ENCODE measurements around the gene RHOBTB1.
"Not testable (repeated sequence)": the region's sequence is repeated elsewhere in the genome, so short reads cannot be mapped to it uniquely, and the experiment has no call there.

Gene RHOBTB1

DNA sequence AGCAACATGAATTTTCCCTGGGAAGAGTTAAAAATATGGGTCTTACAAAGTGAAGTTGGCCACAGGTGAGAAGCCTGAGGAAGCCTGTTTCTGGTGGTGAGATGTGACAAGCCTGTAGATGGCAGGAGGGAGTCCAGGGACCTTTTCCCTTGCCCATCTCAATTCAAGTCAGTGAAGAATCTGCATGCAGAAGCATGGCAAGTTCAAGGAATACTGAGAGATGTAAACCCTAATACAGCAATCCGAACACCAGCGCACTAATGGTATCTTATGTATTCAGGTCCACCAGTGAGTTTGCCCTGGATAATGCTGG, 73.6 kb downstream of the RHOBTB1 start:
- H3K4me3 ChIP-seq (ENCODE audit: low read depth, low read length): no peak overlapping the region

GRCh38 chr10:60869652-60870415, 74.2 kb downstream of the RHOBTB1 start:
- H3K4me3 ChIP-seq (ENCODE audit: low read depth, low read length): no peak overlapping the region

DNA sequence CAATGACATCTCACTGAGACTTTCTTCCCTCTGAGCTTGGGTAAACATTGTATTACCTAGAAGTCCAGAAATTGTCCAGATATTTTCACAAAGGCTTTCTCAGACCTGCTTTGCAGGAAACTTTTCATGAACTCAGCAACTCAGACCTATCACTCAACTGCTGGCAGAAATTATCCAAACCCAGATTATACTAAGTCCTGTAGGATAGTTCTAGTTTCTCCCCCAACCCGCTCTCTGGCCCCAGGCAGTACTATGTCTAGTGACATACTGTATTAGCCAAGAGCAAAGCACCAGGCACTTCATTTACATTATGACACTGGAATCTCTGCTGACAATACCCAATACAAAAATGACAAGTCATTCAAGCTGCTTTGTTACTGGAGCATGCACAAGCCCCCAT, 75.0 kb downstream of the RHOBTB1 start:
- H3K4me3 ChIP-seq (ENCODE audit: low read depth, low read length): no peak overlapping the region

- H3K4me3 ChIP-seq (ENCODE audit: low read depth, low read length): no peak overlapping the region
Measured at GRCh38 chr10:60865198-60865783, 78.7 kb downstream of the RHOBTB1 start.

- no peak overlapping the region for H3K4me3 ChIP-seq (ENCODE audit: low read depth, low read length)
Measured at GRCh38 chr10:60863796-60864195, 80.2 kb downstream of the RHOBTB1 start.

DNA sequence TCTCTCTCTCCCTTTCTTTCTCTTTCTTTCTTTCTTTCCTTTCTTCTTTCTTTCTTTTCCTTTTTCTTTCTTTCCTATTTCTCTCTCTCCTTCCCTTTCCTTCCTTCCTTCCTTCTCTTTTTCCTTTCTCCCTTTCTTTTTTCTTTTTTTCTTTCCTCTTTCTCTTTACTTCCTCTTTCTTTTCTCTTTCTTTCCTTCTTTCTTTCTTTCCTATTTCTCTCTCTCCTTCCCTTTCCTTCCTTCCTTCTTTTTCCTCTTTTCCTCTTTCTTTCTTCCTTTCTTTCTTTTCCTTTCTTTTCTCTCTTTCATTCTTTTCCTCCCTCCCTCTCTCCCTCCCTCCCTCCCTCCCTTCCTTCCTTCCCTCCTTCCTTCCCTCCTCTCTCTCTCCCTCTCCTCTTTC, 81.5 kb downstream of the RHOBTB1 start:
- no peak overlapping the region for H3K4me3 ChIP-seq (ENCODE audit: low read depth, low read length)

GRCh38 chr10:60856405-60856804, 87.6 kb downstream of the RHOBTB1 start:
- no peak overlapping the region for H3K4me3 ChIP-seq (ENCODE audit: low read depth, low read length)

DNA sequence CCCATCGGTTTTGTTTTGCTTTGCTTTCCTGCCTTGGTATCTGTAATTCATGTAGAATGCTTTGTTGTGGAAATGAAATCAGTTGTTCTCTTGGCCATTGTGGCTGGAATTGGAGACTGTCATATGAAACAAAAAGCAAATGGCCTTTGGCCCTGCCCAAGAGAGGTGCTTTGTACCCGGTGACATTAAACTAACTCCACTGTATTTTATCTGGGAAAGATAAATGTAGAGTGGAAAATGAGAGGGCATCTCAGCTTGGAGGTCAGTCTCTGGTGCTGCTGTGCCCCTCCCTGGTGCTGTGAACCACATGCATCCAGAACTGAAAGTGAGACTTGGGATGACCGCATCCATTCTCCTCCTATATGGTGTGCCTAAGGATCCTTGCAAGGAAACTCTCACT, 90.3 kb downstream of the RHOBTB1 start:
- no peak overlapping the region for H3K4me3 ChIP-seq (ENCODE audit: low read depth, low read length)

DNA sequence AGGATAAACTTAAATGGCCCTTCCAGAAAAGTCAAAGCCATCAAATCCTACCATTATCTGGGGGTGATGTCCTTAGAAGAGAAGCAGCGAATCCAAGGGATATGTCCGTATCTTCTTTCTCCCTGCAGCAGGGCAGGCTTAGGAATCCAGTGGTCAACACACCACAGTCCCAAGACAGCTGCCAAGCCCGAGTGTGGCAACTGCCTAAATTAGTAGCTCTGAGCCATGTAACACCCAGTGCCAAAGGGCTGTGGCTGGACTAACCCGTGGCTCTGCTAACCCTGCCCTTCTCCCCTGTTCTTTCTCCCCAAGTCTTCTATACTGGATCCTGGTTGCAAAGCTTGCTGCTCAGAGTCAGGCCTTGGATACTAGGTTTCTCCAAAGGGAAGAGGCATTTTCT, 90.9 kb downstream of the RHOBTB1 start:
- H3K4me3 ChIP-seq (ENCODE audit: low read depth, low read length): no peak overlapping the region

- no peak overlapping the region for H3K4me3 ChIP-seq (ENCODE audit: low read depth, low read length)
Measured at GRCh38 chr10:60849740-60850139, 94.2 kb downstream of the RHOBTB1 start.

DNA sequence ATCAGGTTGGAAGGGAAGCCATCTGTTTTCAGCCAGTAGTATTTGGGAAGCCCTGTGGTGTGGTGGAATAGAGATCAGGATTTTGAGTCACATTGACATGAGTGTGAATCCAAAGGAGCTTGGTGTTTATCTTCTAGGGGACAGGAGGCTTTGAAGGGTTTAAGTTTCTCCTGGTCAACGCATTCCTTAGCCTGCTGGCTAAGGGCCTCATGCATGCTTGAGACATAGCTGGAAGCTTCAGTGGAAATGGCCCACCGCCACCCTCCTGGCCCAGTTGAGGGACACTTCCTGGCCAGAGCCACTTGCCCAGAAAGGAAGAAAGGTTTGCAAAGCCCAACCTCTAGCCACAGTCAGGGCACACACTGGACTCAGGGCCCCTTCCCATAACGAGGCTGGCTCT, 94.8 kb downstream of the RHOBTB1 start:
- no peak overlapping the region for H3K4me3 ChIP-seq (ENCODE audit: low read depth, low read length)

- no peak overlapping the region for H3K4me3 ChIP-seq (ENCODE audit: low read depth, low read length)
Measured at GRCh38 chr10:60848680-60849079, 95.3 kb downstream of the RHOBTB1 start.

DNA sequence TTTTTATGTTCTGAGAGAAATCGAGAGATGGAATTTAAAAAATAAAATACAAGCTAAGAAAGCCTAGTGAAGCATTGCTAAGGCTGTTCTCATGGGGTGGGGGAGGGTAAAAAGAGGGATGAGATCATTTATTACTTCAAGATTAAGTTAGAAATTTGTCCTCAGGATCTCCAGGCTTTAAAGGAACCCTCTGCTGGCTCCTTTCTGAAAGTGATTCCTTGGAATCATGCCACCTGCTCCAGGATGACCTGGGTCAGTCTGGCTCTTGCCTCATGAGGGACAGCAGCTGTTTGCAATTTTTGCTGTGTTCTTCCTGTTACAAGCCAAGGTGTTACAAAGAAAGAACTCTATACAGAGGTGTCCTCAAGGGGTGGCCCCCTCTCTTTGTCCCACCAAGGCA, 95.9 kb downstream of the RHOBTB1 start:
- H3K4me3 ChIP-seq (ENCODE audit: low read depth, low read length): no peak overlapping the region

GRCh38 chr10:60846173-60846572, 97.8 kb downstream of the RHOBTB1 start:
- no peak overlapping the region for H3K4me3 ChIP-seq (ENCODE audit: low read depth, low read length)

GRCh38 chr10:60845038-60845437, 98.9 kb downstream of the RHOBTB1 start:
- H3K4me3 ChIP-seq (ENCODE audit: low read depth, low read length): no peak overlapping the region

GRCh38 chr10:60842694-60843093, 101.3 kb downstream of the RHOBTB1 start:
- no peak overlapping the region for H3K4me3 ChIP-seq (ENCODE audit: low read depth, low read length)

DNA sequence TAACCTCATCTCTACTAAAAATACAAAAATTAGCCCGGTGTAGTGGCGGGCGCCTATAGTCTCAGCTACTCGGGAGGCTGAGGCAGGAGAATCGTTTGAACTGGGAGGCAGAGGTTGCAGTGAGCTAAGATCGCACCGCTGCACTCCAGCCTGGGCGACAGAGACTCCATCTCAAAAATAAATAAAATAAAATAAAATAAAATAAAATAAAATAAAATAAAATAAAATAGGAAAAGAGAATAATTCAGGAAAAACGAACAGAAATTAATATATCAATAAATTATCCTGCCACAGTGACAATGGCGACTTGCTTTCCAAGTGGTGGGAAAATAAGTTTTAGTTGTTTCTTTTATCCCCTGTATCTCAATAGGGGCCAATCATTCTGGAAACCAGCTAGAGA, 102.8 kb downstream of the RHOBTB1 start:
- not testable (repeated sequence) for H3K4me3 ChIP-seq (ENCODE audit: low read depth, low read length)

- H3K4me3 ChIP-seq (ENCODE audit: low read depth, low read length): no peak overlapping the region
Measured at GRCh38 chr10:60835049-60835448, 108.9 kb downstream of the RHOBTB1 start.

- H3K4me3 ChIP-seq (ENCODE audit: low read depth, low read length): no peak overlapping the region
Measured at GRCh38 chr10:60834401-60834800, 109.6 kb downstream of the RHOBTB1 start.

DNA sequence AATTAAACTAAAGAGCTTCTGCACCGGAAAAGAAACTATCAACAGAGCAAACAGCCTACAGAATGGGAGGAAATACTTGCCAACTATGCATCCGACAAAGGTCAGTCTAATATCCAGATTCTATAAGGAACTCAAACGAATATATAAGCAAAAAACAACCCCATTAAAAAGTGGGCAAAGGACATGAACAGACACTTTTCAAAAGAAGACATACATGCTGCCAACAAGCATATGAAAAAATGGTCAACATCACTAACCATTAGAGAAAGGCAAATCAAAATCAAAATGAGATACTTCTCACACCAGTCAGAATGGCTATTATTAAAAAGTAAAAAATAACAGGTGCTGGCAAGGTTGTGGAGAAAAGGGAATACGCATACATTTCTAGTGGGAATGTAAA, 111.8 kb downstream of the RHOBTB1 start:
- H3K4me3 ChIP-seq (ENCODE audit: low read depth, low read length): not testable (repeated sequence)

GRCh38 chr10:60828489-60828852, 115.5 kb downstream of the RHOBTB1 start:
- H3K4me3 ChIP-seq (ENCODE audit: low read depth, low read length): no peak overlapping the region

- H3K4me3 ChIP-seq (ENCODE audit: low read depth, low read length): no peak overlapping the region
Measured at GRCh38 chr10:60827791-60828488, 116.0 kb downstream of the RHOBTB1 start.

Data from iPS-11a (cell line).